ENCODE results near the gene RUSC1.
"Not testable (repeated sequence)": the region's sequence is repeated elsewhere in the genome, so short reads cannot be mapped to it uniquely, and the experiment has no call there.

RUSC1 gene

DNA sequence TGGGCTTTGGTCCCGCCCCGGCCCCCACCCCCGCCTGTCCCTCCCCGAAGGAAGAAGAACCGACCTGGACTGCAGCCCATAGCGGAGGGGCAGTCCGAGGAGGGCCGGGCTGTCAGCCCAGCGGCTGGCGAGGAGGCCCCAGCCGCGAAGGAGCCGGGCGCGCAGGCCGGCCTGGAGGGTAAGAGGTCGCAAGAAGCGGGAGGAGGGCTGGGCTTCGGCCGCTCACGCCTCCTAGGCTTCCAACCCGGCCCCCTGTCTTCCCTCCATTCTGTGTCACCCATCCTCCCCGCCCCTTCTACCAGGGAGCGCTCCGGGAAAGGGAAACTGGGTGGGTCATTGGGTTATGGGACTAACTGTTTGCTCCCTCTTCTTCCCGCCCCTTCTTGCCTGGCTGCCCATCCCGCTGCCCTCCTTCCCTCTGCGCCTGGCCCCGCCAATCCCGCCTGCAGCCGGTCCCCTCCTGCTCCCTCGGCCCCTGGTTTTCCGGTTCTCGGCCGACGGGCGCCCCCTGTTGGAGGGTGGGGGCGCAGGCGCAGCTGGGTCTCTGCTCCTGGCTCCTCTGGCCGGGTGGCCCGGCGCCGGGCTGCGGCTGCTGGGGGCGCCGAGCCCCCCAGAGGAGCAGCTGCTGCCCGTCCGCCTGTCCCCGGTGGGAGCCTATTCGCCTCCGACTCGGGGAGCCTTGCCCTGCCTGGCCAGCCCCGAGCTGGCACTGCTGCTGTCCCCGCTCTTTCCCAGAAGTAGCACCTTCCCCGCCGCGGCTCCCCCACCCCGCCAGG lies 2.4 kb downstream of the RUSC1 start:
- peak; percentile 74 to 75 for DNase-seq (ENCODE audit: low read depth in 2 of 2)

DNA sequence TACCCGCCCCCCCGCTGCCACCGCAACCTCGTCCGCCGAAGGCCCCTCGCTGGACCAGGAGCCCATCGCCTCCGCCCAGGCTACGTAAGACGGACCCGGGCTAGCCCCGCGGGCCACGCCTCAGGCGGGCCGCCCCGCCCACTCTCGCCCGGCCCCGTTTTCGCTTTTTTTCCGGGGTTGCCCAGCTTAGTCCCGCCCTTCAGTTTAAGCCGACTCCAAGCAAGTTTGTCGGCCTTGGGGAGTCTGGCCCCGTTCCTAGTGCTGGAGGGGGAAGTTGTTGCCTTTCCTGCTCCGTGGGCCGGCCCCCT lies 3.0 kb downstream of the RUSC1 start:
- DNase-seq (ENCODE audit: low read depth in 2 of 2) = peak; percentile 67 to 68

DNA sequence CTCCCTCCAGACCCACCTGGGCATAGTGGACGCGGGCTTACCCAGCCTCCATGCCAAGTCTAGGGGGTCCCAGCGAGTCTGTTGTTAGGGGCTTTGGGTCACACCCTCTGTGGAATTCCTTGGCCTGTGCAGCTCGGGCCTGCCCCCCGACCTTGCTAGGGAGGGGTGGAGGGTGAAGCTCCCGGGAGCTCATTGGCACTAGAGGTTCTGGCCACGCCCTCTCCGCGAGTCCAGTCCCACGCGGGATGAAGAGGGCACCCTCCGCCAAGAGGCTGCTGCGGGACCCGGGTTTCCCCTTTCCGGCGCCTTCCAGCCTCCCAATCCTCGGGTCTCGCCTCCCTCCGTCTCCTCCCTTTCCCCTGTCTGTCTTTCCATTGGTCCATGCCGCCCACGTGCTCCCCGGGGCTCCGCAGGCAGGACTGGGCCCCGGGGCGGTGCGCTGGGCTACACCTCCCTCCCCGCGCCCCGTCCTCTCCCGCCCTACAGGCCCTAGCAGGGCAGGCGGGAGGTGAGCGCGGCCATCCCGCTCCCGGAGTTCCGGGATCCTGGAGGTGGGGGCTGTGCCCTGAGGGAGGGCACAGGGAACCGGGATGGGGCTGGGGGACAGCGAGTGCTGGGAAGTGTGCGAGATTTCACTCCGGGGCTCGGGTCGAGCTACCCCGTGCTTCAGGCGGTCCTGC lies 3.5 kb downstream of the RUSC1 start:
- DNase-seq (ENCODE audit: low read depth in 2 of 2) = peak; percentile 62 to 78

GRCh38 chr1:155324717-155325602 lies 4.3 kb downstream of the RUSC1 start:
- DNase-seq (ENCODE audit: low read depth in 2 of 2) = no peak

- DNase-seq (ENCODE audit: low read depth in 2 of 2) = no peak
Measured at GRCh38 chr1:155325603-155325893, 4.9 kb downstream of the RUSC1 start.

DNA sequence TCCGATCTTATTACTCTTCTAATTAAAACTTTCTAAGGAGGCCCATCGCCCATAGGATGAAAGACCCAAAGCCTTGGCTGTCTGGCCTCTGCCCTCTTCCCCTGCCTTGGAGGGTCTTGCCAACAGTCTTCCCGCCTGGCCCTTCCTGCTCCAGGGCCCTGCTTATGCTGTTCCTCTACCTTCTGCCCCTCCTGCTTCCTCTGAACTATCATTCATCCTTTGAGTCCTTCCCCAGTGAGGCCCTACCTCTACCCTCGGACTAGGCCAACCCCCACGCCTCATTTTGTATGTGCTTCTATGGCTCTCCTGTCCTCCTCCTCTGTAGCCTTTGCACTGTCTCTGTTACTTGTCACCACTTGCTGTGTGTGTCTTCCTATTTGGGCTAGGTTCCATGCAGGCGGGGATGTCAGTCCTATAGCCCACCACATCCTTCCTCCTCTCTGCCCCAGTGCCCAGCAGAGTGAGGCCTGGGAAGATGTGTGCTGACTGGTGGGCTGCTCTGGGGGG lies 5.4 kb downstream of the RUSC1 start:
- DNase-seq (ENCODE audit: low read depth in 2 of 2) = no peak

GRCh38 chr1:155326631-155327037 lies 5.9 kb downstream of the RUSC1 start:
- DNase-seq (ENCODE audit: low read depth in 2 of 2) = no peak

DNA sequence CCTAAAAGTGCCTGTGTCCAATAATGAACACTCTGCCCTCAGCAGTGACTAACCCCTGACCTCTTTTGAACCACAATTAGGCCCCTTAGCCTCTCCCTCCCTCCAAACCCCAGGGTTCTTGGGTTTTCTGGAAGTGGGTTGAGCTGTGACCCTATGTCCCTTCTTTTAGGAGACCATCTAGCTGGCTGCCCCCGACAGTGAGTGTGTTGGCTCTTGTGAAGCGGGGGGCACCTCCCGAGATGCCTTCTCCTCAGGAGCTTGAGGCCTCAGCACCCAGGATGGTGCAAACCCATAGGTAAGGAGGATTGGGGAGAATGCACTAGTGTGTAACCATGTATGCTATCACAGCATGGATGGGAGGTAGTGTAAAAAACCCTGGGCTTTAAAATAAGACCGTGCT lies 7.3 kb downstream of the RUSC1 start:
- no peak for DNase-seq (ENCODE audit: low read depth in 2 of 2)

GRCh38 chr1:155328856-155329255 lies 8.2 kb downstream of the RUSC1 start:
- not testable (repeated sequence) for DNase-seq (ENCODE audit: low read depth in 2 of 2)

DNA sequence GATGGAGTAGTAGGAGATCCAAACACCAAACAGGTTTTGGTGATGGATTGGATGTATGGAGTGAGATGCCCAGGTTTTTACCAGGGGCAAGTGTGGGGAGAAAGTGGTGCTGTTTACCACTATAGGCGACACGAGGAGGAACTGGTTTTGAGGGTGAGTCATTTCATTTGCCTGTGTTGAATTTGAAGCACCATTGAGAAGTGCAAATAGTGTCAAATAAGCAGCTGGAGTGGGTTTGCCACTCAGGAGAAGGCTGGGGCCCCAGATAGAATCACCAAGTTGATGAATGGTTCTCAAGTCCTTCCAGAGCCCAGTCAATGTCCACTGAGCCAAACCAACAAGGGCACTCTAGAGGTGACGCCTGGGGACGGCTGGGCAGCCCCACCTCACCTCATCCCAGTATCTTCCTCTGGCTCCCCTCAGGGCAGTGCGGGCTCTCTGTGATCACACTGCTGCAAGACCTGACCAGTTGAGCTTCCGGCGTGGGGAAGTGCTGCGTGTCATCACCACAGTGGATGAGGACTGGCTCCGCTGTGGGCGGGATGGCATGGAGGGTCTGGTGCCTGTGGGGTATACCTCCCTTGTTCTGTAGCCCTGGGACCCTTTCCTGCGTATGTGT lies 9.4 kb downstream of the RUSC1 start:
- DNase-seq (ENCODE audit: low read depth in 2 of 2) = no peak

- DNase-seq (ENCODE audit: low read depth in 2 of 2) = no peak
Measured at GRCh38 chr1:155334962-155335361, 14.3 kb downstream of the RUSC1 start.

- DNase-seq (ENCODE audit: low read depth in 2 of 2) = no peak
Measured at GRCh38 chr1:155339515-155340097, 18.9 kb downstream of the RUSC1 start.

- no peak for DNase-seq (ENCODE audit: low read depth in 2 of 2)
Measured at GRCh38 chr1:155342842-155343241, 22.1 kb downstream of the RUSC1 start.

GRCh38 chr1:155352631-155353030 lies 31.9 kb downstream of the RUSC1 start:
- DNase-seq (ENCODE audit: low read depth in 2 of 2) = no peak

DNA sequence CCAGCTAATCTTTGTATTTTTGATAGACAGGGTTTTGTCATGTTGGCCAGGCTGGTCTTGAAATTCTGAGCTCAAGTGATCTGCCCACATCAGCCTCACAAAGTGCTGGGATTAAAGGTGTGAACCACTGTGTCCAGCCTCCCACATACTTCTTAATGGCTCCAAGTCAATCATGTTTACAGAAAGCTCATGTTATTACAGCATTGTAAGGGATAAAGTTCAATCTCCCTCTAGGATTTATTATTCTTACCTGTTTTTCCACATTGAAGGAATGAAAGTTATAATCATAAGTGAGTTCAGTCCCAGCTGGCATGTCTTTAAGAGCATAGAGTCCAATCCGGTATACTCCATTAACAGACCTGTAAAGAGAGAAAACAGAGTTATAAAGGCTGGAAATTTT lies 39.4 kb downstream of the RUSC1 start:
- DNase-seq (ENCODE audit: low read depth in 2 of 2) = no peak

GRCh38 chr1:155379180-155379579 lies 58.5 kb downstream of the RUSC1 start:
- no peak for DNase-seq (ENCODE audit: low read depth in 2 of 2)

DNA sequence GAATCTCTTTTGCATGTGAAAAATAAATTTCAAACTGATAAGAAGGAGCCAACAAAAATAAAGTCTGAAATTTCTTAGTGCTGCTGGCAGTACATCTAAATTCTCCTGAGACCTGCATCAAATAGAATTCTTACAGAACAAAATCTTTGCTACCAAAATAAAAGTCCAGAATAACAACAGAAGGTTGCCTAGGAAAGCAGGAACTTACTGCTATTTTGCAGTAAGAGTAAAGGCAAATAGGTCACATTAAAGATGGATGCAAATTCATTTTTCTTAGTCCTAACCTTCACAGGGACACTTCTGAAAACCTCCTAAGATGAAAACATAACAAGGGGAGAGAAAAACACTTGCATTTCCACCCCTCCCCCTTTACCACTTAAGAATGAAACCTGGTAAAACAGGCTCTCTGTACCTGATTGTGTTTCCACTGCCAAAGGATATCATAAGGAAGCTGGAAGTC lies 59.0 kb downstream of the RUSC1 start:
- no peak for DNase-seq (ENCODE audit: low read depth in 2 of 2)

Measured in stimulated activated CD8-positive, alpha-beta memory T cell treated with anti-CD3 and anti-CD28 coated beads, Interleukin-2, amount 100 ng/mL, for 1 hour (primary cell).